Inferior parietal cortex (tissue), 1 donor: Measurements from ENCODE around the gene DHX34.

Experiments used
- DNase-seq: peaks from one replicate; pipeline ENCODE4 v3.0.0-alpha.2; 2016; ENCODE audit errors: extremely low spot score

Gene DHX34

GRCh38 chr19:47417746-47418691 is 68.9 kb downstream of the DHX34 start:
- no peak for DNase-seq

GRCh38 chr19:47418692-47419029 is 69.5 kb downstream of the DHX34 start:
- no peak for DNase-seq

- DNase-seq, result no peak
These were observed 70.1 kb downstream of the DHX34 start, which contains the start of gene MEIS3 for GRCh38 chr19:47419030-47419783. Gene MEIS3, minus strand, starts transcription at chr19:47419527. Its CDS starts 446 bp downstream, at chr19:47419081.

DNA sequence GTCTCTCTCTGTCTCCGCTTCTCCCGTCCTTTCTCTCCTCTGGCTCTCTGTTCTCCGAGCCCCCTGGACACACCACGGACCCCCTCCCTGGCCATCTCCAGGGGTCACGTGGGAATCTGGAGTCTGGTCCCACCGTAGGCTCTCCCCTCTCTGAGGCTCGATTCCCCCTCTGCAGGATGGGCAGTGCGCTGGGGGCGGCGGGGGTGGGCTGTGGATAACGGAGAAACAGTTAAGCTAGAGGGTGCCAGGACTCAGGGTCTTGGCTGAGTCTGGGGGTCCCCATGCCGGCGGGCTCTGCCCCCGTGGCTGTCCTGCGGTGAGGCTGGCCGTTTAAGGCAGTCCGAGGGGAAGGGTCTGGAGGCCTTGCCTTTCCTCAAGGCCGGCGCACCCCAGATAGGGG is 70.7 kb downstream of the DHX34 start:
- DNase-seq, result no peak

DNA sequence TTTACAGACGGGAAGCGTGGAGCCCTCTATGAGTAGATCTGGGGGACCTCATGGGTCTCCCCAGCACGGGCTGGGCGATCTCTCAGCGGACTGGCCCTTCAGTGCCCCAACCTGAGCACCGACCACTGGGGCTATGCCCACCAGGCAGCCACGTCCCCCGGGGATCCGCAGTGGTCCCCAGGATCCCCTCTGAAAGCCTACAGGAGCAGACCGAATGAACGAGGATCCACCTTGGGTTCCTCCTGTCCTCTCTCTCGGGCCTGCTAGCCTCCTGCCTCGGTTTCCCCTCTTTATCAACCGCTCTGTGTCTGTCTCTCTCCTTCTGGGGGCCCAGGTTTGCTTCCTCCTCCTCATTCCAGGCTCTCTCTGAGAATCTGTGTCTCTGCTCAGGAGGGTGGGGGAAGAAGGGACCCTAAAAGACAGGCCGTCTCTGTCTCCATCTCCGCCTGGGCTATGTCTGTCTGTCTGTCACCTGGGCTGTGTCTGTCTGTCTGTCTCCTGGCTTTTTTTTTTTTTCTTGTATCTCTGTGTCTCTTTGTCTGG is 72.2 kb downstream of the DHX34 start:
- DNase-seq, result no peak

GRCh38 chr19:47421844-47422395 is 72.8 kb downstream of the DHX34 start:
- no peak for DNase-seq

- DNase-seq, result no peak
These were observed 73.5 kb downstream of the DHX34 start for GRCh38 chr19:47422417-47423163.

DNA sequence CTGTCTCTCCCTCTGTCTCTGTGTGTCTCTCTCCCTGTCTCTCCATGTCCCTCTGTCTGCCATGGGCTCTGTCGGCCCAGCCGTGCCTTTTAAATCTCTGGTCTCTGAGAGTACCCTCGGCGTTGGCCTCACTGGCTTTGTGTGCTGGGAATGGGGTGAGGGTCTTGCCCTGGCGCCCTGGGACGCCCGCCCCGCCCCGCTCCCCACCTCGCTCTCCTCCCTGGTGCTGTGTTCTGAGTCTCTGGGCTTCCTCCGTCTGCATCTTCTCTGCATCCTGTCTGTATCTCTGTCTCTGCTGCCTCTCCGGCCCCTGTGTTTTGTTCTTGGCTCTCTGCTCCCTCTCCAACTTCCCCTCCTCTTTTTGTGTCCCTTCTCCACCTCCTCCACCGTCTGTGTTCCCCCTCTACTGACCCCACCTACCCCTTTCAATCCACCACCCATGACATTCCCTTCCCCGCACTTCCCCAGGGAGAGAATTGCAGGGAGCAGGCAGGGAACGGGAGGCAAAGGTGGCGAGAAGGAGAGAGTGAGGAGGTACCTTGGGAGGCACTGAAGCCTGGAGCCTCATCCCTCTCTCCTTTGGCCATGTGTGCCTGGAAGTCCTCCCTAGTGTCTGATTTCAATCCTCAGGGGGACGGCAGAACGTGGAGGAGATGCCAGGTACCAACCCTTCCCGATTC is 74.2 kb downstream of the DHX34 start:
- no peak for DNase-seq

GRCh38 chr19:47427241-47428176 is 78.4 kb downstream of the DHX34 start:
- no peak for DNase-seq

GRCh38 chr19:47428177-47428894 is 79.2 kb downstream of the DHX34 start:
- DNase-seq, result peak; percentile 82

DNA sequence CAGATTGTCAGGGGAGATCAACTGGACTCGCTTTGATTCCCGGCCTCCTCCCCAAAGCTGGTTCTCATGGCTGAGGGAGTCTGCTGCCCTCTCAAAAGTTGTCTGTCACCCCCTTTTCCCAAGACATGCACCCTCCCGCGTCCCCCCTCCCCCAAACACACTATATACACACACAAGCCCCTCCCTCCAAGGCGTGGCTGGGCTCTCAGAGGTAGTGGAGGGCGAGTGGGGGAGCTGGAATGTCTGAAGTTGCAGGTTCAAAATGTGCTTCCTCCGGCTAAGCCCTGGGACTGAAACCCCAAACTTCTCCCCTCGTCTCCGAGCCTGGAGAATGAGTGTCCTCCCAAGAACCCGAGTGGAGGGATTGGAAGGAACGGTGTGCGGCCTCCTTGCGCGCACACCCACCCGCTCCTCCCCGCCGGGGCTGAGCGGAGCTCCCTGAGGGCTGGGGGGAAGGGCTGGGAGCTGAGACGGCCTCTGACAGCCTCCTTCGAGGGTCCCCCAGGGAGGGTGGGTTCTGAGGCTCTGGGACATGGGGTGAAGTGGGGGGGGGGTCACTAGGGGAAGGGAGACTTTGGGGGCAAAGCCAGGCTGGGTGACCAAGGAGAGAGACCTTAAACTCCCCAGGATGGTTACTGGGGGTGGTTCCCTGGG is 80.2 kb downstream of the DHX34 start:
- DNase-seq, result no peak

DNA sequence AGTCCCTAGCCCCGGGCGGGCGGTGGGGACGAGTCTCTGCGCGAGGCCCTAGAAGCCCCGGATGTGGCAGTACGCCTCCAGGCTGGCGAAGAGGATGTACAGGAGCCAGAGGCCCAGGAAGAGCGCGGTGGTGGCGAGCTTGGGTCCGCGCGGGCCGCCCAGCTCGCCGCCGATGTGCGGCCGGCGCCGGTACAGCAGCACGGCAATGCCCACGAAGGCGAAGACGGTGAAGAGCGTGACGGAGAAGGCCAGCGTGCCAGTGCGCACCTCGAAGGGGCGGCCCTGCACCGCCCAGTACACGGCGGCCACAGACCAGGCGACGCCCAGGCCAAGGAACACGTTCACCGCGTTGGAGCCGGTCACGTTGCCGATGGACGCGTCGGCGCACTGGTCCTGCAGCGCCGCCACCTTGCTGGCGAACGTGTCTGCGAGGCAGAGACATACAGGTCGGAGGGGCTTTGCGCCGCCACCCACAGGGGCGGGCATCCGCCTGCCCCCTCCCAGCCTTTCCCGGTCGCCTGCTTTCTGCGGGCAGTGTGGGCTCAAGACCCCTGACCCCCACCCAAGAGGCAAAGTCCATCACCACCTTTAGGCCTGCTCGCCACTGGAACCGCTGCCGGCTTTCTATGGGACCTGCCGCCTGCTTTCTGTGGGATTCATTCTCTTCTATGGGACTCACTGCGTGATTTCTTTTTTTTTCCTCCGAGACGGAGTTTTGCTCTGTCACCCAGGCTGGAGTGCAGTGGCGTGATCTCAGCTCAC is 81.1 kb downstream of the DHX34 start:
- no peak for DNase-seq

- DNase-seq, result no peak
These were observed 83.0 kb downstream of the DHX34 start for GRCh38 chr19:47432091-47432490.
